Upper lobe of left lung (tissue), 4 donors: ENCODE measurements around the gene STOX1.

Experiments
- EP300 ChIP-seq, 4 donors: sonication (generic); formaldehyde crosslinking; IDR thresholded peaks; one replicate each; pipeline ENCODE4 v1.5.1; 2017; ENCODE audit warnings: antibody characterized with exemption in 4 of 4, control low read depth in 2 of 4
- POLR2A ChIP-seq, 4 donors: fragments of 450-650 bp; IDR thresholded peaks; one replicate each; pipeline ENCODE4 v1.5.1; 2016 to 2017; ENCODE audit warnings: antibody characterized with exemption in 4 of 4, mild to moderate bottlenecking in 2 of 4
- POLR2AphosphoS5 ChIP-seq, 2 donors: sonication (generic); formaldehyde crosslinking; IDR thresholded peaks; one replicate each; pipeline ENCODE4 v1.5.1; 2017; ENCODE audit warnings: antibody characterized with exemption in 2 of 2
- TF ChIP-seq, protein P1 (sequence below), 6 experiments: fragments of 450-650 bp in 4 of 6; fragments of 200-600 bp in 2 of 6; sonication (generic) in 2 of 6; IDR thresholded peaks; one replicate each; pipeline ENCODE4 v1.5.1; 2016 to 2019; ENCODE audit warnings: antibody characterized with exemption in 6 of 6

DNA sequence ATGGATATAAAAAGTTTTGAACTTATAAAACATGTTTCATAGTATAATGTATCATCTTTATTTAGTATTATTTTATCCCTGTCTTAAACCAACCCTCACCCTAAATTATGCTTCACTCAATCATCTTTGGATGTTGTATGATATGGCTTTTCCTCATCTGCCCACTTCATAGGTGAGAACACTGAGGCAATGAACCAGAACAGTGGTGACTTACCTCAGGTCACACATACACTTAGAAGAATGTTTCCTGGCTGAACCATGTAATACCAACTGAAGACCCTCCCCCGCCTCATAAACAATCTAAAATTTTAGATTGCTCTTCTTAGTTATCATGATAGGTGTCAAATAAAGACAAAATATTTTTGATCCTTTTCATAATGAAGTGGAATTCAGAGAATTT, 22.6 kb upstream of the STOX1 start:
- TF ChIP-seq POLR2A (IDR thresholded peaks at IDR 0.05) (no peak), EP300 (IDR thresholded peaks at IDR 0.05) (no peak), POLR2AphosphoS5 (IDR thresholded peaks at IDR 0.05) (no peak)
- TF ChIP-seq, protein P1, sequence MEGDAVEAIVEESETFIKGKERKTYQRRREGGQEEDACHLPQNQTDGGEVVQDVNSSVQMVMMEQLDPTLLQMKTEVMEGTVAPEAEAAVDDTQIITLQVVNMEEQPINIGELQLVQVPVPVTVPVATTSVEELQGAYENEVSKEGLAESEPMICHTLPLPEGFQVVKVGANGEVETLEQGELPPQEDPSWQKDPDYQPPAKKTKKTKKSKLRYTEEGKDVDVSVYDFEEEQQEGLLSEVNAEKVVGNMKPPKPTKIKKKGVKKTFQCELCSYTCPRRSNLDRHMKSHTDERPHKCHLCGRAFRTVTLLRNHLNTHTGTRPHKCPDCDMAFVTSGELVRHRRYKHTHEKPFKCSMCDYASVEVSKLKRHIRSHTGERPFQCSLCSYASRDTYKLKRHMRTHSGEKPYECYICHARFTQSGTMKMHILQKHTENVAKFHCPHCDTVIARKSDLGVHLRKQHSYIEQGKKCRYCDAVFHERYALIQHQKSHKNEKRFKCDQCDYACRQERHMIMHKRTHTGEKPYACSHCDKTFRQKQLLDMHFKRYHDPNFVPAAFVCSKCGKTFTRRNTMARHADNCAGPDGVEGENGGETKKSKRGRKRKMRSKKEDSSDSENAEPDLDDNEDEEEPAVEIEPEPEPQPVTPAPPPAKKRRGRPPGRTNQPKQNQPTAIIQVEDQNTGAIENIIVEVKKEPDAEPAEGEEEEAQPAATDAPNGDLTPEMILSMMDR (IDR thresholded peaks at IDR 0.05), result no peak
